ENCODE measurements around the gene ANXA3.

GRCh38 chr4:78659665-78660064 lies 108.1 kb downstream of the ANXA3 start:
- TF ChIP-seq, protein P1, sequence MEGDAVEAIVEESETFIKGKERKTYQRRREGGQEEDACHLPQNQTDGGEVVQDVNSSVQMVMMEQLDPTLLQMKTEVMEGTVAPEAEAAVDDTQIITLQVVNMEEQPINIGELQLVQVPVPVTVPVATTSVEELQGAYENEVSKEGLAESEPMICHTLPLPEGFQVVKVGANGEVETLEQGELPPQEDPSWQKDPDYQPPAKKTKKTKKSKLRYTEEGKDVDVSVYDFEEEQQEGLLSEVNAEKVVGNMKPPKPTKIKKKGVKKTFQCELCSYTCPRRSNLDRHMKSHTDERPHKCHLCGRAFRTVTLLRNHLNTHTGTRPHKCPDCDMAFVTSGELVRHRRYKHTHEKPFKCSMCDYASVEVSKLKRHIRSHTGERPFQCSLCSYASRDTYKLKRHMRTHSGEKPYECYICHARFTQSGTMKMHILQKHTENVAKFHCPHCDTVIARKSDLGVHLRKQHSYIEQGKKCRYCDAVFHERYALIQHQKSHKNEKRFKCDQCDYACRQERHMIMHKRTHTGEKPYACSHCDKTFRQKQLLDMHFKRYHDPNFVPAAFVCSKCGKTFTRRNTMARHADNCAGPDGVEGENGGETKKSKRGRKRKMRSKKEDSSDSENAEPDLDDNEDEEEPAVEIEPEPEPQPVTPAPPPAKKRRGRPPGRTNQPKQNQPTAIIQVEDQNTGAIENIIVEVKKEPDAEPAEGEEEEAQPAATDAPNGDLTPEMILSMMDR (IDR thresholded peaks at IDR 0.05): no peak
- TF ChIP-seq POLR2A (IDR thresholded peaks at IDR 0.05): no peak
